Hepatocyte (in vitro differentiated cells): ENCODE measurements around the gene SERTAD1. TPM values are rescaled to one million over a fixed set of nuclear protein-coding genes. Genes with fewer than 3 reads are reported as not detected.
A peak's percentile ranks its signal among the peaks of the same experiment; 100 is the strongest.
"Not testable (repeated sequence)": the region's sequence is repeated elsewhere in the genome, so short reads cannot be mapped to it uniquely, and the experiment has no call there.

Experiments used
- DNase-seq: peaks from one replicate; pipeline ENCODE4 v3.0.0-alpha.2; 2016; ENCODE audit warnings: low spot score
- H2AFZ ChIP-seq: fragments of 200-600 bp; sonication (generic); 2 replicates; pipeline ENCODE4 v1.6.0; 2016; ENCODE audit warnings: antibody characterized with exemption, mild to moderate bottlenecking
- H3K27ac ChIP-seq: fragments of 200-600 bp; sonication (generic); 2 replicates; pipeline ENCODE4 v1.5.1; 2016; ENCODE audit warnings: mild to moderate bottlenecking
- H3K27me3 ChIP-seq: fragments of 200-600 bp; sonication (generic); 2 replicates; pipeline ENCODE4 v1.6.1; 2016
- H3K36me3 ChIP-seq: fragments of 200-600 bp; sonication (generic); replicated peaks from 2 replicates; pipeline ENCODE4 v1.5.1; 2016; ENCODE audit warnings: low read depth; ENCODE audit not compliant: insufficient read depth
- H3K4me1 ChIP-seq: fragments of 200-600 bp; sonication (generic); 2 replicates; pipeline ENCODE4 v1.5.1; 2016; ENCODE audit warnings: mild to moderate bottlenecking, moderate library complexity; ENCODE audit not compliant: insufficient read depth
- H3K4me2 ChIP-seq: fragments of 200-600 bp; sonication (generic); 2 replicates; pipeline ENCODE4 v1.6.0; 2016
- H3K4me3 ChIP-seq: fragments of 200-600 bp; sonication (generic); 2 replicates; pipeline ENCODE4 v1.5.1; 2016; ENCODE audit warnings: mild to moderate bottlenecking
- H3K79me2 ChIP-seq: fragments of 200-600 bp; sonication (generic); 2 replicates; pipeline ENCODE4 v1.6.0; 2017; ENCODE audit warnings: mild to moderate bottlenecking
- H3K9me2 ChIP-seq: fragments of 200-600 bp; sonication (generic); replicated peaks from 2 replicates; pipeline ENCODE4 v1.6.0; 2017; ENCODE audit warnings: mild to moderate bottlenecking; ENCODE audit not compliant: insufficient read depth
- H3K9me3 ChIP-seq: fragments of 200-600 bp; sonication (generic); 2 replicates; pipeline ENCODE4 v1.5.1; 2016; ENCODE audit warnings: low read depth, mild to moderate bottlenecking
- H4K20me1 ChIP-seq: fragments of 200-600 bp; sonication (generic); 2 replicates; pipeline ENCODE4 v1.6.0; 2016; ENCODE audit warnings: mild to moderate bottlenecking; ENCODE audit not compliant: insufficient read depth, poor library complexity, severe bottlenecking
- CTCF ChIP-seq: fragments of 200-600 bp; sonication (generic); IDR thresholded peaks from 2 replicates; pipeline ENCODE4 v1.5.1; 2016; ENCODE audit warnings: antibody characterized with exemption, mild to moderate bottlenecking; ENCODE audit not compliant: poor library complexity
- EZH2 ChIP-seq: fragments of 200-600 bp; sonication (generic); IDR thresholded peaks from 2 replicates; pipeline ENCODE4 v1.6.1; 2016; ENCODE audit warnings: antibody characterized with exemption, mild to moderate bottlenecking, borderline replicate concordance
- EZH2phosphoT487 ChIP-seq: fragments of 200-600 bp; sonication (generic); IDR thresholded peaks from one replicate; pipeline ENCODE4 v1.6.1; 2018; ENCODE audit warnings: antibody characterized with exemption, mild to moderate bottlenecking, low read depth, moderate library complexity; ENCODE audit not compliant: unreplicated experiment, severe bottlenecking
- WGBS: methylation state at CpG from one replicate; pipeline ENCODE4 v1.1.6; 2016; ENCODE audit warnings: low lambda C conversion rate; ENCODE audit errors: missing lambda C conversion rate; 5-methylcytosine and 5-hydroxymethylcytosine counted together
- polyA plus RNA-seq: library from polyadenylated mRNA; unstranded; fragments of >200 nt; fragmentation: Nextera tagmentation; extraction: Ambion mirVana; gene quantifications from 2 replicates; pipeline ENCODE4 v1.2.1, GENCODE V29; 2016
- total RNA-seq: library from RNA; depleted of rRNA; stranded (reverse); fragments of >200 nt; gene quantifications from 2 replicates; pipeline ENCODE4 v1.2.3, GENCODE V29; 2014

Gene SERTAD1
- total and polyA plus RNA-seq, 2 experiments from 2014 or later: 17.1 to 17.9 TPM

DNA sequence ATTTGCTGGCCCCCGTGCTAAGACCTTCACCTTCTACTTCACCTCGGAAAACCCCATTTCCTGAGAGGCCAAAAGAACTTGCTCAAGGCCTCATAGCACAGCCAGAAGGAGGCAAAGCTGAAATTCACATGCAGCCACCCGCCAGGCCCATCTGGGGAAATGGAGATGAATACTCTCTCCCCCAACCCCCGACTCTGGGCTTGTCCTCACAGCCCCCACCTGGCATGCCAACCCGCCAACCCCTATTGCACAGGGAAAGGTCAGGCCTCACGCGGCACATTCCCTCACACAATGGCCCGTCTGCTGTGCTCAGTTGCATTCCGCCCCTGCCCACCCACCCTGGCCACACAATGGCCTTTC lies 15.8 kb downstream of the SERTAD1 start:
- Histone ChIP-seq H2AFZ (no peak overlapping the region), H3K79me2 (no peaks in the 10 kb centered on the region), H3K27ac (no peak overlapping the region), H4K20me1 (no peaks in the 10 kb centered on the region), H3K4me2 (no peak overlapping the region), H3K9me2 (no peaks in the 10 kb centered on the region), H3K4me3 (no peak overlapping the region), H3K4me1 (peaks cover 5% of the 10 kb centered on the region), H3K9me3 (no peaks in the 10 kb centered on the region), H3K27me3 (no peaks in the 10 kb centered on the region), H3K36me3 (no peaks in the 10 kb centered on the region)
- DNase-seq: no peak
- no peak for TF ChIP-seq EZH2phosphoT487
- no peak for TF ChIP-seq CTCF
- no peak for TF ChIP-seq EZH2
- 79% methylated on average over 3 of the region's 9 CpGs for WGBS

GRCh38 chr19:40408598-40408925 lies 17.2 kb downstream of the SERTAD1 start:
- 90% methylated on average over 8 of the region's 8 CpGs for WGBS

GRCh38 chr19:40407714-40408597 lies 17.8 kb downstream of the SERTAD1 start:
- H4K20me1 ChIP-seq: no peaks in the 10 kb centered on the region
- no peaks in the 10 kb centered on the region for H3K9me2 ChIP-seq
- H3K79me2 ChIP-seq: no peaks in the 10 kb centered on the region
- H3K9me3 ChIP-seq: no peaks in the 10 kb centered on the region
- H3K4me1 ChIP-seq: peaks cover 3% of the 10 kb centered on the region
- no peak for TF ChIP-seq EZH2
- no peak for TF ChIP-seq CTCF
- no peak for TF ChIP-seq EZH2phosphoT487
- WGBS: 80% methylated on average over 22 of the region's 22 CpGs
- DNase-seq: no peak
- H3K4me3 ChIP-seq: no peak overlapping the region
- H3K27me3 ChIP-seq: no peaks in the 10 kb centered on the region
- H3K27ac ChIP-seq: no peak overlapping the region
- no peak overlapping the region for H3K4me2 ChIP-seq
- H2AFZ ChIP-seq: no peak overlapping the region
- H3K36me3 ChIP-seq: no peaks in the 10 kb centered on the region

More at GRCh38 chr19:40408598-40408925, 17.2 kb downstream of the SERTAD1 start:
- H3K27me3 ChIP-seq, H3K9me2 ChIP-seq, H2AFZ ChIP-seq, H3K4me2 ChIP-seq, H3K4me1 ChIP-seq, H4K20me1 ChIP-seq, DNase-seq, H3K79me2 ChIP-seq, H3K27ac ChIP-seq, H3K4me3 ChIP-seq, H3K9me3 ChIP-seq, H3K36me3 ChIP-seq: not testable (repeated sequence)

GRCh38 chr19:40403262-40403984 lies 22.4 kb downstream of the SERTAD1 start:
- H3K27me3 ChIP-seq: no peaks in the 10 kb centered on the region
- no peaks in the 10 kb centered on the region for H3K36me3 ChIP-seq
- peak overlapping the region; percentile 92 for H3K4me2 ChIP-seq
- peaks cover 3% of the 10 kb centered on the region for H3K4me1 ChIP-seq
- peak overlapping the region; percentile 65 for H3K27ac ChIP-seq
- no peak for TF ChIP-seq EZH2
- TF ChIP-seq EZH2phosphoT487: no peak
- peak; percentile 4 for TF ChIP-seq CTCF
- no peaks in the 10 kb centered on the region for H3K9me3 ChIP-seq
- peak overlapping the region; percentile 93 for H2AFZ ChIP-seq
- H3K4me3 ChIP-seq: peak overlapping the region; percentile 51
- no peaks in the 10 kb centered on the region for H3K9me2 ChIP-seq
- no peaks in the 10 kb centered on the region for H4K20me1 ChIP-seq
- WGBS: 1% methylated on average over 37 of the region's 41 CpGs
- DNase-seq: peak; percentile 93
- no peaks in the 10 kb centered on the region for H3K79me2 ChIP-seq
